Upper lobe of right lung (tissue), 1 donor: ENCODE results near the gene FABP6. TPM values are rescaled to one million over a fixed set of nuclear protein-coding genes. Genes with fewer than 3 reads are reported as not detected.

Experiments
- ATAC-seq: fragments of 200-7000 bp; cut with Tn5 transposase; one replicate; pipeline ENCODE4 v1.9.1; 2020; ENCODE audit warnings: mild to moderate bottlenecking, moderate library complexity
- DNase-seq: peaks from one replicate; pipeline ENCODE4 v3.0.0-alpha.2; 2020
- H3K27ac ChIP-seq: fragments of 200-600 bp; one replicate; pipeline ENCODE4 v1.8.0; 2022
- H3K27me3 ChIP-seq: fragments of 200-600 bp; one replicate; pipeline ENCODE4 v1.8.0; 2022; ENCODE audit warnings: mild to moderate bottlenecking
- H3K36me3 ChIP-seq: fragments of 200-600 bp; one replicate; pipeline ENCODE4 v1.8.0; 2022
- H3K4me1 ChIP-seq: fragments of 200-600 bp; one replicate; pipeline ENCODE4 v1.8.0; 2022
- H3K4me3 ChIP-seq: fragments of 200-600 bp; one replicate; pipeline ENCODE4 v1.8.0; 2022; ENCODE audit warnings: mild to moderate bottlenecking
- H3K9me3 ChIP-seq: fragments of 200-600 bp; one replicate; pipeline ENCODE4 v1.8.0; 2022
- intact Hi-C: fragments of 100-400 bp; cut with DNase I; formaldehyde crosslinking; loops from one replicate; pipeline ENCODE4 v1.11.0; 2022
- long read RNA-seq: library from polyadenylated mRNA; unstranded; transcript quantifications from one replicate; pipeline ENCODE4 v2.0.0, GENCODE V29; 2021
- total RNA-seq: library from RNA; stranded (reverse); fragmentation: NEBNext Ultra II Directional; extraction: Animal tissue kit (Norgen Biotek cat#: 25700); gene quantifications from one replicate; pipeline ENCODE4 v1.2.1, GENCODE V29; 2021
- TF ChIP-seq, protein P1 (sequence below): fragments of 200-600 bp; IDR thresholded peaks from one replicate; pipeline ENCODE4 v1.8.0; 2022; ENCODE audit warnings: antibody characterized with exemption
- donor health status: DM: no; HTN: yes; CAD: no; lungs with severe emphysema.

FABP6 gene, protein sequence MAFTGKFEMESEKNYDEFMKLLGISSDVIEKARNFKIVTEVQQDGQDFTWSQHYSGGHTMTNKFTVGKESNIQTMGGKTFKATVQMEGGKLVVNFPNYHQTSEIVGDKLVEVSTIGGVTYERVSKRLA
- not detected for total RNA-seq
- long read RNA-seq = 0 reads

DNA sequence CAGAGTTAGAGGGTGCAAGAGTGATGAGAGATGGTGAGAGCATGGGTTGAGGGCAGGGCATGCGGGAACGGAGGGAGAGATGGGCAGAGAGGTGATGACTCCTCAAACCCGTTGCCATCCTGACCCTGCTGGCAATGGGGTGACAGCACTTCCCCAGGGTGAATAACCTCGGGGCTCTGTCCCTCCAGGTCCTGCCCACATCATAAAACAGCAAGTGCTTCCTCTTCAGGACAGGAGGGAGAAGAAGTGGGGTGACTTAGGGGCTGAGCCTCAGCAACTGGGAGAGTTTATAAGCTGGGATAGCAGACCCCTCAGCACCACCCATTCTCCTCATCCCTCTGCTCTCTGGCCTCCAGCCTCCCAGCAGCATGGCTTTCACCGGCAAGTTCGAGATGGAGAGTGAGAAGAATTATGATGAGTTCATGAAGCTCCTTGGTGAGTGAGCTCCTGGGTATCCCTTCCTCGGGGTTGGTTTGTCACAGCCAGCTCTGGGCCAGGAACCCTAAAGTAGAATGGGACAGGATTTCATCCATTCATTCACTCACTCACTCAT, at the start of gene FABP6:
Gene FABP6 (plus strand): TSS at position 317 of the 553 bp plus-strand sequence. CDS start 52 bp downstream, at position 369.
- intact Hi-C loops = no loop called here
- no peaks in the 10 kb centered on the region for H3K9me3 ChIP-seq
- no peak within 1 kb of the TSS for H3K4me3 ChIP-seq
- no peak within 1 kb of the TSS for H3K27ac ChIP-seq
- no peak for ATAC-seq
- DNase-seq = no peak
- H3K27me3 ChIP-seq = no peaks in the 10 kb centered on the region
- TF ChIP-seq, protein P1, sequence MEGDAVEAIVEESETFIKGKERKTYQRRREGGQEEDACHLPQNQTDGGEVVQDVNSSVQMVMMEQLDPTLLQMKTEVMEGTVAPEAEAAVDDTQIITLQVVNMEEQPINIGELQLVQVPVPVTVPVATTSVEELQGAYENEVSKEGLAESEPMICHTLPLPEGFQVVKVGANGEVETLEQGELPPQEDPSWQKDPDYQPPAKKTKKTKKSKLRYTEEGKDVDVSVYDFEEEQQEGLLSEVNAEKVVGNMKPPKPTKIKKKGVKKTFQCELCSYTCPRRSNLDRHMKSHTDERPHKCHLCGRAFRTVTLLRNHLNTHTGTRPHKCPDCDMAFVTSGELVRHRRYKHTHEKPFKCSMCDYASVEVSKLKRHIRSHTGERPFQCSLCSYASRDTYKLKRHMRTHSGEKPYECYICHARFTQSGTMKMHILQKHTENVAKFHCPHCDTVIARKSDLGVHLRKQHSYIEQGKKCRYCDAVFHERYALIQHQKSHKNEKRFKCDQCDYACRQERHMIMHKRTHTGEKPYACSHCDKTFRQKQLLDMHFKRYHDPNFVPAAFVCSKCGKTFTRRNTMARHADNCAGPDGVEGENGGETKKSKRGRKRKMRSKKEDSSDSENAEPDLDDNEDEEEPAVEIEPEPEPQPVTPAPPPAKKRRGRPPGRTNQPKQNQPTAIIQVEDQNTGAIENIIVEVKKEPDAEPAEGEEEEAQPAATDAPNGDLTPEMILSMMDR = no peak
- H3K4me1 ChIP-seq = no peaks in the 10 kb centered on the region
- no peaks in the 10 kb centered on the region for H3K36me3 ChIP-seq

DNA sequence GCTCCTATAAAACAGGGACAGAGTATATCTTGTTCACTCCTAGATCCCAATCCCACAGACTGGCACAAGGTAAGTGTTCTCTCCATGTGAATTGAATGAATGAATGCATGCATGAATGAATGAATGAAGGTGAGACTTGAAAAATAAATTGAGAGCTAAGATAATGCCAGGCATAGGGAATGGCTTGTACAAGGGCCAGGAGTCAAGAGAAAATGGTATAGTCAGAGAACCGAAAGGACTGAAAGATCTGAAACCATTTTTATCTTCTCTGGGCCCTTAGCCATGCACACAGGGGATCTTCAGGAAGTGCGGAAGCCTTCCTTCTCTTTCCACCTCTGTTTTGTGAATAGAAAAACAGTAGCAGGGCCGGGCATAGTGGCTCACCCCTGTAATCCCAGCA, 48.4 kb upstream of the FABP6 start:
- no peak for DNase-seq
- Histone ChIP-seq H3K27ac (no peak overlapping the region), H3K36me3 (no peaks in the 10 kb centered on the region), H3K27me3 (no peaks in the 10 kb centered on the region), H3K4me1 (no peaks in the 10 kb centered on the region), H3K4me3 (no peak overlapping the region), H3K9me3 (no peaks in the 10 kb centered on the region)
- no peak for ATAC-seq
- intact Hi-C loops = no loop called here
- TF ChIP-seq, protein P1 = no peak

DNA sequence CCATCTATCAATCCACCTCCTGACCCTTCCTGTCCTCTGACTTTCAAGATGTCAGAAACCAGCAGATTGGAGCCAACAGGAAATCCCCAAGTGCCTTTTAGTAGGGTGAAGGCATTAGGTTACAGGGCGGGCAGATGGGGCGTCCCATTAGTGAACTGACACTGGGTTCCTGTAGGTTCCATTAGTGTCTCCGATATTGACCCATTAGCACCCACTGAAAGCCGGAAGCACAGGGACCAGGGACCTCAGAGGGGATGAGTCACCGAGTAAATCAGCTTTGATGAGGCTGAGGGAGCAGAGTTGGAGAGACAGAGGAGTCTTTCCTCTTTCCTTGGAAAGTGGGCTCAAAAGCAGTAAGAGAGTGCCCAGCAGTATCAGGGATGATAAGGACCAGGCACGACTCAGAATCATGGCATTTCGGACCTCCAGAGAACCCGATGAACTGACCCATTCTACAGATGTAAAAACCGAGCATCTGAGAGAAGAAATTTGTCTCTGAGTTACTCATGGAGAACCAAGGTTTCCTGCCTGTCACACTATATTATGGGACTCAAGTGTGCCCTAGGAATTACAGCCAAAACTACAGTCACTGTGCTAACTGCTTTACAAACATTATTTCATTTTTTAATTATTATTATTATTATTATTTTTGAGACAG, 47.2 kb upstream of the FABP6 start:
- H3K36me3 ChIP-seq = no peaks in the 10 kb centered on the region
- H3K27ac ChIP-seq = no peak overlapping the region
- no peaks in the 10 kb centered on the region for H3K9me3 ChIP-seq
- no peak for DNase-seq
- no peak overlapping the region for H3K4me3 ChIP-seq
- intact Hi-C loops = no loop called here
- H3K4me1 ChIP-seq = no peaks in the 10 kb centered on the region
- H3K27me3 ChIP-seq = no peaks in the 10 kb centered on the region
- TF ChIP-seq, protein P1 = no peak
- ATAC-seq = no peak

DNA sequence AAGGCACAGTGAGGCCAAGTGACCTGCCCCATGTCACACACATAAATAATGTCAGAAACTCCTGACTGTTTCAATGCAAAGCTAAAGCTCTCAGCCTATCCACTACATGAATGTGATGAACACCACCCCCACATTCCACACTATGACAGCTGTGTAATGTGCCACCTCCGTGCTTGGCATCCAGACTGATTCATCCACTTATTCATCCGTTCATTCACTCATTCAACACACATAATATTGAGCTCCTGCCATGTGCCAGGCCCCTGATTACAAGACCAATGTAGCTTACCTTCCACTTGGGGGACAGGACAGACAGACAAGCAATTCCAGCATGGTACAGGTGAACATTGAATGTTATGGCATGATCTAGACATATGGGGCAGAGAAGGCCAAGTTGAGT, 46.2 kb upstream of the FABP6 start:
- Histone ChIP-seq H3K36me3 (no peaks in the 10 kb centered on the region), H3K27me3 (no peaks in the 10 kb centered on the region), H3K9me3 (no peaks in the 10 kb centered on the region), H3K4me1 (no peaks in the 10 kb centered on the region), H3K27ac (no peak overlapping the region), H3K4me3 (no peak overlapping the region)
- DNase-seq = no peak
- TF ChIP-seq, protein P1 = no peak
- intact Hi-C loops = no loop called here
- no peak for ATAC-seq

DNA sequence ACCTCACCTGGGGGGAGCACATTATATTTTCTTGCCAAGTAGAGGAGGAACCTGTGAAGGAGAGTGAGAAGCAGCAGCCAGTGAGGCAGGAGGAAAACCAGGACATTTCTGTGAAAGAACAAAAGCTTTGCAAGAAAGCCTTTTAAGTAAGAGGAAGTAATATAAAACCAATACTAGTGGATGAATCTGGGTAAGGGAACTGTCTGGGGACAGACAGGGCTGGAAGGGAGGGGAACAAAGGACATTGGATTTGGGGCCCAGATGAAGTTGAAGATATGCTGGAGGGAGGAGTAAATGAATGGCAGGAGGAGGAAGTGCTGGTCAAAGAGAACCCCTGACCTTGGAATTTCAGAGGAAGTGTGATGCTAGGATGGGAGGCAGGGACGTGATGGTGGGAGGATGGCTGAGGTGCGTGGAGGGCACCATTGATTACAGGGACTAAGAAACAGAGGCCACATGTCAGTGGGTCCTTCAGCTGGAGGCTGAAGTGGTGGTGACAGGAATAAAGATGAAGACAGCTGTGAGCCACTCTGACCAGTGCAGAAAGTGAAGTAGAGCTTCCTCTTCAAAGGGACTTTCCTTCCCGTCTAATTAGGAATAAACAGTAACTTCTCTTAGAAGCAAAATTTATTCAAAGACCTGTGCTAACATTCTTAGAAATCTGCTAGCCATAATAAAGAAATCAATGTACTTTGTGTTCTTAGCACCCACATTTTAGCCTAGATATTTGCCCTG, 43.5 kb upstream of the FABP6 start:
- H3K27me3 ChIP-seq = no peaks in the 10 kb centered on the region
- DNase-seq = no peak
- no peaks in the 10 kb centered on the region for H3K36me3 ChIP-seq
- no peak overlapping the region for H3K27ac ChIP-seq
- H3K4me3 ChIP-seq = no peak overlapping the region
- ATAC-seq = no peak
- intact Hi-C loops = no loop called here
- no peaks in the 10 kb centered on the region for H3K9me3 ChIP-seq
- TF ChIP-seq, protein P1 = no peak
- peaks cover 3% of the 10 kb centered on the region for H3K4me1 ChIP-seq
